HEK293 (cell line): ENCODE measurements around the gene AQP1.

ENCODE experiments used
- REST ChIP-seq: fragments of 450-650 bp; formaldehyde crosslinking; IDR thresholded peaks from 2 replicates; pipeline ENCODE4 v1.5.1; 2016; ENCODE audit warnings: missing biosample characterization, missing genetic modification characterization
- ZBTB21 ChIP-seq: fragments of 450-650 bp; formaldehyde crosslinking; IDR thresholded peaks from 2 replicates; pipeline ENCODE4 v1.5.1; 2017; ENCODE audit warnings: missing biosample characterization, missing genetic modification characterization
- ZNF214 ChIP-seq: fragments of 450-650 bp; formaldehyde crosslinking; IDR thresholded peaks from 2 replicates; pipeline ENCODE4 v1.5.1; 2017; ENCODE audit warnings: missing biosample characterization, mild to moderate bottlenecking, missing genetic modification characterization, borderline replicate concordance
- ZNF449 ChIP-seq: fragments of 450-650 bp; formaldehyde crosslinking; IDR thresholded peaks from 2 replicates; pipeline ENCODE4 v1.5.1; 2017; ENCODE audit warnings: missing biosample characterization, mild to moderate bottlenecking, missing genetic modification characterization, moderate library complexity
- ZNF514 ChIP-seq: fragments of 450-650 bp; formaldehyde crosslinking; IDR thresholded peaks from 2 replicates; pipeline ENCODE4 v1.5.1; 2016; ENCODE audit warnings: missing biosample characterization, missing genetic modification characterization
- ZNF654 ChIP-seq: fragments of 450-650 bp; formaldehyde crosslinking; IDR thresholded peaks from 2 replicates; pipeline ENCODE4 v1.5.1; 2016; ENCODE audit warnings: low read depth, missing biosample characterization, missing genetic modification characterization
- ZNF837 ChIP-seq: fragments of 450-650 bp; formaldehyde crosslinking; IDR thresholded peaks from 2 replicates; pipeline ENCODE4 v1.5.1; 2016; ENCODE audit warnings: missing biosample characterization, missing genetic modification characterization
- ZSCAN5A ChIP-seq: fragments of 450-650 bp; formaldehyde crosslinking; IDR thresholded peaks from 2 replicates; pipeline ENCODE4 v1.5.1; 2016; ENCODE audit warnings: missing biosample characterization, missing genetic modification characterization
- TF ChIP-seq, protein P1 (sequence below): fragments of 450-650 bp; formaldehyde crosslinking; IDR thresholded peaks from 2 replicates; pipeline ENCODE4 v1.5.1; 2016; ENCODE audit warnings: missing biosample characterization, missing genetic modification characterization
- TF ChIP-seq, protein P2 (sequence below): fragments of 450-650 bp; formaldehyde crosslinking; IDR thresholded peaks from 2 replicates; pipeline ENCODE4 v1.5.1; 2017; ENCODE audit warnings: missing biosample characterization, missing genetic modification characterization

DNA sequence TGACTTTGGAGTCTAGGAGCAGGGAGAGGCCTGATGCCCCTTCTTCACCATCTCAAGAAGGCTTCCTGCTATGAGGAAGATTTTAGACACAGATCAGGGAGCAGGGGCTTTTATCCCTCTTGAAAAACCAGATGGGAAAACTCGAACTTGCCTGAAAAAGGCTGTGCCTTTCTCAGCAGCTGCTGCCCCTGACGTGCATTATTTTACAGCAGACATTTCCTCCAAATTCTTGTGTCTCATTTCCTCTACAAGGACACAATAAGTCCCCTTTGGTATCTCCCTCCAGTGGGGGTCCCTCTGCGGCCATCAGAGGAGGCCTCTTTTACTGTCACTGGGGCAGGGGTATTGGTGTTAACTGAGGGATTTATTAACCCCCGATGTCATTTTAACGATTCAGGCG, 38.0 kb upstream of the AQP1 start:
- TF ChIP-seq ZNF214 (tag by site-specific recombination) (no peak), ZNF449 (tag by site-specific recombination) (no peak), ZSCAN5A (tag by site-specific recombination) (no peak), ZNF837 (no peak), ZNF654 (tag by site-specific recombination) (no peak), ZNF514 (tag by site-specific recombination) (no peak), REST (tag by site-specific recombination) (no peak), ZBTB21 (tag by site-specific recombination) (no peak)
- TF ChIP-seq, protein P1, sequence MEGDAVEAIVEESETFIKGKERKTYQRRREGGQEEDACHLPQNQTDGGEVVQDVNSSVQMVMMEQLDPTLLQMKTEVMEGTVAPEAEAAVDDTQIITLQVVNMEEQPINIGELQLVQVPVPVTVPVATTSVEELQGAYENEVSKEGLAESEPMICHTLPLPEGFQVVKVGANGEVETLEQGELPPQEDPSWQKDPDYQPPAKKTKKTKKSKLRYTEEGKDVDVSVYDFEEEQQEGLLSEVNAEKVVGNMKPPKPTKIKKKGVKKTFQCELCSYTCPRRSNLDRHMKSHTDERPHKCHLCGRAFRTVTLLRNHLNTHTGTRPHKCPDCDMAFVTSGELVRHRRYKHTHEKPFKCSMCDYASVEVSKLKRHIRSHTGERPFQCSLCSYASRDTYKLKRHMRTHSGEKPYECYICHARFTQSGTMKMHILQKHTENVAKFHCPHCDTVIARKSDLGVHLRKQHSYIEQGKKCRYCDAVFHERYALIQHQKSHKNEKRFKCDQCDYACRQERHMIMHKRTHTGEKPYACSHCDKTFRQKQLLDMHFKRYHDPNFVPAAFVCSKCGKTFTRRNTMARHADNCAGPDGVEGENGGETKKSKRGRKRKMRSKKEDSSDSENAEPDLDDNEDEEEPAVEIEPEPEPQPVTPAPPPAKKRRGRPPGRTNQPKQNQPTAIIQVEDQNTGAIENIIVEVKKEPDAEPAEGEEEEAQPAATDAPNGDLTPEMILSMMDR (tag by site-specific recombination) = no peak
- TF ChIP-seq, protein P2, sequence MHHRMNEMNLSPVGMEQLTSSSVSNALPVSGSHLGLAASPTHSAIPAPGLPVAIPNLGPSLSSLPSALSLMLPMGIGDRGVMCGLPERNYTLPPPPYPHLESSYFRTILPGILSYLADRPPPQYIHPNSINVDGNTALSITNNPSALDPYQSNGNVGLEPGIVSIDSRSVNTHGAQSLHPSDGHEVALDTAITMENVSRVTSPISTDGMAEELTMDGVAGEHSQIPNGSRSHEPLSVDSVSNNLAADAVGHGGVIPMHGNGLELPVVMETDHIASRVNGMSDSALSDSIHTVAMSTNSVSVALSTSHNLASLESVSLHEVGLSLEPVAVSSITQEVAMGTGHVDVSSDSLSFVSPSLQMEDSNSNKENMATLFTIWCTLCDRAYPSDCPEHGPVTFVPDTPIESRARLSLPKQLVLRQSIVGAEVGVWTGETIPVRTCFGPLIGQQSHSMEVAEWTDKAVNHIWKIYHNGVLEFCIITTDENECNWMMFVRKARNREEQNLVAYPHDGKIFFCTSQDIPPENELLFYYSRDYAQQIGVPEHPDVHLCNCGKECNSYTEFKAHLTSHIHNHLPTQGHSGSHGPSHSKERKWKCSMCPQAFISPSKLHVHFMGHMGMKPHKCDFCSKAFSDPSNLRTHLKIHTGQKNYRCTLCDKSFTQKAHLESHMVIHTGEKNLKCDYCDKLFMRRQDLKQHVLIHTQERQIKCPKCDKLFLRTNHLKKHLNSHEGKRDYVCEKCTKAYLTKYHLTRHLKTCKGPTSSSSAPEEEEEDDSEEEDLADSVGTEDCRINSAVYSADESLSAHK (tag by site-specific recombination) = no peak
